Pancreas (tissue), 10 donors: ENCODE data around the gene CHD2. TPM values are rescaled to one million over a fixed set of nuclear protein-coding genes. Genes with fewer than 3 reads are reported as not detected.
A peak's percentile ranks its signal among the peaks of the same experiment; 100 is the strongest.

ENCODE experiments used
- ATAC-seq, 4 donors: fragments of 200-7000 bp; cut with Tn5 transposase; one replicate each; pipeline versions ENCODE4 v1.8.0 to v1.9.1; 2020; ENCODE audit warnings: mild to moderate bottlenecking in 4 of 4, moderate library complexity in 4 of 4
- DNase-seq, 6 donors: peaks; one replicate each; pipeline ENCODE4 v3.0.0-alpha.2; 2020
- FAIRE-seq: peaks from 2 replicates; lab custom pipeline; 2012; peaks lifted over from hg19 to GRCh38; lab: Jason Lieb, UNC
- H3K27ac ChIP-seq, 4 donors: fragments of 200-600 bp; sonication (generic); 1 replicate in 3 of 4; 2 replicates in 1 of 4; pipeline versions ENCODE4 v1.5.0 to v1.8.0; 2020
- H3K27me3 ChIP-seq, 4 donors: fragments of 200-600 bp; one replicate each; pipeline ENCODE4 v1.8.0; 2021
- H3K36me3 ChIP-seq, 3 donors: fragments of 200-600 bp; sonication (generic) in 1 of 3; one replicate each; pipeline versions ENCODE4 v1.5.0 to v1.8.0; 2020 to 2021
- H3K4me1 ChIP-seq, 3 donors: fragments of 200-600 bp; one replicate each; pipeline ENCODE4 v1.8.0; 2021
- H3K4me3 ChIP-seq, 4 donors: fragments of 200-600 bp; sonication (generic) in 2 of 4; one replicate each; pipeline versions ENCODE4 v1.5.0 to v1.8.0; 2020 to 2021
- H3K9me3 ChIP-seq, 4 donors: fragments of 200-600 bp; one replicate each; pipeline ENCODE4 v1.8.0; 2021
- CTCF ChIP-seq, 4 donors: fragments of 200-600 bp; sonication (generic) in 3 of 4; IDR thresholded peaks; one replicate each; pipeline versions ENCODE4 v1.5.0 to v1.8.0; 2021; ENCODE audit warnings: antibody characterized with exemption in 4 of 4
- WGBS, 2 donors: extraction: QIAGEN DNeasy Blood & Tissue Kit; methylation state at CpG; one replicate each; pipeline ENCODE4 v1.1.7; 2013; 5-methylcytosine and 5-hydroxymethylcytosine counted together
- intact Hi-C, 3 donors: fragments of 100-400 bp; cut with DNase I; formaldehyde crosslinking; loops; one replicate each; pipeline versions ENCODE4 v1.11.1 to v1.14.2; 2022
- polyA plus RNA-seq, 2 donors: library from polyadenylated mRNA; stranded (reverse); fragments of 200-250 nt; gene quantifications; one replicate each; pipeline ENCODE4 v1.2.3, GENCODE V29; 2013
- total RNA-seq, 6 donors: library from RNA; stranded (reverse); fragmentation: NEBNext Ultra II Directional in 4 of 6; extraction: Animal tissue kit (Norgen Biotek cat#: 25700) in 4 of 6; gene quantifications; one replicate each; pipeline versions ENCODE4 v1.2.1 to v1.2.4, GENCODE V29; 2021 to 2023
- donor health status: healthy with polysubstance abuse.
- donor health status: DM: no; HTN: no; CAD: no; lungs with moderate emphysema.
- donor health status: DM: no; HTN: no; CAD: no.
- donor health status: control.
- donor health status: control.
- donor health status: Bipolar disorder and iron deficiency.
- donor health status: DM: yes; HTN: yes; CAD: no.
- donor health status: DM: no; HTN: no; CAD: no.
- donor health status: DM: no; HTN: no; CAD: no.
- donor health status: DM: yes; HTN: yes; CAD: no.

Gene CHD2
- total and polyA plus RNA-seq, 8 donors = 27.7 to 86.3 (median 44.0) TPM

GRCh38 chr15:92958105-92958504, 58.0 kb downstream of the CHD2 start:
- peaks cover 3 to 72% (median 21%) of the 10 kb centered on the region in 3 donors for H3K36me3 ChIP-seq
- ATAC-seq (no peak), DNase-seq (no peak), FAIRE-seq (no peak)
- whole genome bisulfite sequencing, 2 donors = 67 to 73% methylated on average over 8 of the region's 8 CpGs
- H3K27me3 ChIP-seq = no peaks in the 10 kb centered on the region
- H3K4me1 ChIP-seq = peaks cover 0 to 4% (median 0%) of the 10 kb centered on the region in 3 donors
- no peak overlapping the region for H3K4me3 ChIP-seq
- H3K9me3 ChIP-seq = no peaks in the 10 kb centered on the region
- H3K27ac ChIP-seq = peak overlapping the region in 1 of 4 donors; percentile 10
- TF ChIP-seq CTCF (IDR thresholded peaks at IDR 0.05) = no peak
- intact Hi-C loops = loop anchor here in 2 of 3 donors (10.0 kb wide), 1 partner anchor 47 kb away; no protein-coding TSS in a partner anchor

DNA sequence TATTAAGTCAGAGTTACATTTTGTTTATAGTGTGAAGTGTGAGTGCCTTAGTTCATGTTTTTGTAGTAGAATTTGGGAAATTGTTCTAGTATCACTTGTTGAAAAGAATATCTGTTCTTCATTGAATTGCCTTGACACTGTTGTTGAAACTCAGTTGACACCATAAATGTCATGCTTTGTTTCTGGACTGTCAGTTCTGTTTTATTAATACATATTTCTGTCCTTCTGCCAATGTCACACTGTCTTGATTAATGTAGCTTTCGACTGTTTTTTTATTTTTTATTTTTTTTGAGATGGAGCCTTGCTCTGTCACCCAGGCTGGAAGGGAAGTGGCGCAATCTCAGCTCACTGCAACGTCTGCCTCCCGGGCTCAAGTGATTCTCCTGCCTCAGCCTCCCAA, 59.1 kb downstream of the CHD2 start:
- intact Hi-C loops = loop anchor here in 2 of 3 donors (10.0 kb wide), 1 partner anchor 46 kb away; no protein-coding TSS in a partner anchor
- Histone ChIP-seq H3K27me3 (no peaks in the 10 kb centered on the region), H3K4me3 (no peak overlapping the region), H3K4me1 (peaks cover 0 to 4% (median 0%) of the 10 kb centered on the region in 3 donors), H3K36me3 (peaks cover under 1 to 74% (median 21%) of the 10 kb centered on the region in 3 donors), H3K9me3 (no peaks in the 10 kb centered on the region), H3K27ac (no peak overlapping the region)
- ATAC-seq (no peak), FAIRE-seq (no peak), DNase-seq (no peak)
- no peak for TF ChIP-seq CTCF (IDR thresholded peaks at IDR 0.05)
- 77 to 83% methylated on average over 4 of the region's 4 CpGs for WGBS, 2 donors

GRCh38 chr15:92960996-92961681, 61.0 kb downstream of the CHD2 start:
- TF ChIP-seq CTCF (IDR thresholded peaks at IDR 0.05) = no peak
- ATAC-seq (peak in 2 of 4 donors; percentile 30 to 40), FAIRE-seq (no peak), DNase-seq (no peak)
- intact Hi-C loops = no loop called here
- H3K4me1 ChIP-seq = peaks cover 0 to 4% (median 0%) of the 10 kb centered on the region in 3 donors
- no peaks in the 10 kb centered on the region for H3K27me3 ChIP-seq
- H3K27ac ChIP-seq = no peak overlapping the region
- peaks cover 0 to 60% (median 16%) of the 10 kb centered on the region in 3 donors for H3K36me3 ChIP-seq
- H3K9me3 ChIP-seq = no peaks in the 10 kb centered on the region
- 90 to 91% methylated on average over 9 of the region's 9 CpGs for WGBS, 2 donors
- no peak overlapping the region for H3K4me3 ChIP-seq

GRCh38 chr15:92962914-92963313, 62.8 kb downstream of the CHD2 start:
- no peaks in the 10 kb centered on the region for H3K27me3 ChIP-seq
- no peak for TF ChIP-seq CTCF (IDR thresholded peaks at IDR 0.05)
- DNase-seq (no peak), ATAC-seq (no peak), FAIRE-seq (no peak)
- no peak overlapping the region for H3K4me3 ChIP-seq
- H3K36me3 ChIP-seq = peaks cover 0 to 54% (median 12%) of the 10 kb centered on the region in 3 donors
- H3K27ac ChIP-seq = no peak overlapping the region
- WGBS, 2 donors = 96 to 97% methylated on average over 1 of the region's 1 CpG
- H3K4me1 ChIP-seq = peaks cover 0 to 4% (median 0%) of the 10 kb centered on the region in 3 donors
- intact Hi-C loops = no loop called here
- H3K9me3 ChIP-seq = no peaks in the 10 kb centered on the region

GRCh38 chr15:92963794-92964193, 63.7 kb downstream of the CHD2 start:
- no peak for TF ChIP-seq CTCF (IDR thresholded peaks at IDR 0.05)
- H3K27me3 ChIP-seq = no peaks in the 10 kb centered on the region
- no peak overlapping the region for H3K27ac ChIP-seq
- WGBS, 2 donors = 86 to 88% methylated on average over 2 of the region's 2 CpGs
- H3K36me3 ChIP-seq = peaks cover 0 to 51% (median 16%) of the 10 kb centered on the region in 3 donors
- DNase-seq (no peak), FAIRE-seq (no peak), ATAC-seq (no peak)
- no peaks in the 10 kb centered on the region for H3K9me3 ChIP-seq
- H3K4me1 ChIP-seq = peaks cover 0 to 7% (median 6%) of the 10 kb centered on the region in 3 donors
- intact Hi-C loops = no loop called here
- no peak overlapping the region for H3K4me3 ChIP-seq
